HepG2 (cell line): ENCODE data around the gene DGAT2. TPM values are rescaled to one million over a fixed set of nuclear protein-coding genes. Genes with fewer than 3 reads are reported as not detected.

ENCODE experiments used
- CBFB ChIP-seq: sonication (generic); formaldehyde crosslinking; IDR thresholded peaks from 2 replicates; pipeline ENCODE4 v1.4.0; 2020; ENCODE audit warnings: missing genetic modification reagents
- KDM4B ChIP-seq: sonication (generic); formaldehyde crosslinking; IDR thresholded peaks from 2 replicates; pipeline ENCODE4 v1.4.0; 2020; ENCODE audit warnings: missing genetic modification reagents
- KMT2B ChIP-seq: IDR thresholded peaks from 2 replicates; pipeline ENCODE4 v1.6.1; 2016; ENCODE audit warnings: missing genetic modification reagents, missing compliant biosample characterization
- RBAK ChIP-seq: sonication (generic); formaldehyde crosslinking; IDR thresholded peaks from 2 replicates; pipeline ENCODE4 v1.5.1; 2020; ENCODE audit warnings: mild to moderate bottlenecking, missing genetic modification reagents
- ZFP1 ChIP-seq: IDR thresholded peaks from 2 replicates; pipeline ENCODE4 v1.6.1; 2016
- ZIK1 ChIP-seq: sonication (generic); formaldehyde crosslinking; IDR thresholded peaks from 2 replicates; pipeline ENCODE4 v1.5.0; 2020; ENCODE audit warnings: mild to moderate bottlenecking, low read depth, missing genetic modification reagents, borderline replicate concordance
- ZNF30 ChIP-seq: sonication (generic); formaldehyde crosslinking; IDR thresholded peaks from 2 replicates; pipeline ENCODE4 v1.5.0; 2020; ENCODE audit warnings: mild to moderate bottlenecking, missing genetic modification reagents
- ZNF775 ChIP-seq: sonication (generic); formaldehyde crosslinking; IDR thresholded peaks from 2 replicates; pipeline ENCODE4 v1.4.0; 2020; ENCODE audit warnings: missing genetic modification reagents, mild to moderate bottlenecking, moderate library complexity, borderline replicate concordance
- polyA plus RNA-seq, 8 experiments: library from polyadenylated mRNA; depleted of rRNA in 3 of 8; stranded (reverse) in 7 of 8; unstranded in 1 of 8; fragments of >200 nt; fragmentation: Illumina TruSeq in 4 of 8; extraction: Trizol in 4 of 8; gene quantifications; 2 replicates each; pipeline versions ENCODE4 v1.2.1 to v1.2.3, GENCODE V29; 2011 to 2016; ENCODE audit warnings: low read depth in 4 of 8, missing spikeins in 1 of 8, mixed read lengths in 1 of 8; ENCODE audit not compliant: insufficient read depth in 1 of 8
- total RNA-seq, 5 experiments: library from RNA; depleted of rRNA; stranded (reverse); fragments of >200 nt; fragmentation: Illumina TruSeq; extraction: Trizol; gene quantifications; 2 replicates each; pipeline ENCODE4 v1.2.3, GENCODE V29; 2016; ENCODE audit warnings: low read depth in 1 of 5
- TF ChIP-seq, protein P1 (sequence below): sonication (generic); formaldehyde crosslinking; conservative IDR thresholded peaks from 2 replicates; pipeline ENCODE4 v1.4.0; 2020; ENCODE audit warnings: mild to moderate bottlenecking, missing genetic modification reagents, moderate library complexity
- TF ChIP-seq, protein P2 (sequence below): sonication (generic); formaldehyde crosslinking; IDR thresholded peaks from 2 replicates; pipeline ENCODE4 v1.4.0; 2020; ENCODE audit warnings: missing genetic modification reagents, borderline replicate concordance
- TF ChIP-seq, protein P3 (sequence below): sonication (generic); formaldehyde crosslinking; IDR thresholded peaks from 2 replicates; pipeline ENCODE4 v1.4.0; 2020; ENCODE audit warnings: missing genetic modification reagents, borderline replicate concordance
- TF ChIP-seq, protein P4 (sequence below): sonication (generic); formaldehyde crosslinking; IDR thresholded peaks from 2 replicates; pipeline ENCODE4 v1.8.1; 2022; ENCODE audit warnings: mild to moderate bottlenecking, missing genetic modification reagents
- TF ChIP-seq, protein P5 (sequence below): sonication (generic); formaldehyde crosslinking; IDR thresholded peaks from 2 replicates; pipeline ENCODE4 v1.8.0; 2022; ENCODE audit warnings: mild to moderate bottlenecking, missing genetic modification reagents, moderate library complexity
- TF ChIP-seq, protein P6 (sequence below): sonication (generic); formaldehyde crosslinking; IDR thresholded peaks from 2 replicates; pipeline ENCODE4 v1.5.1; 2020; ENCODE audit warnings: mild to moderate bottlenecking, missing genetic modification reagents, borderline replicate concordance

DGAT2 gene
- total and polyA plus RNA-seq, 2 of the 13 experiments (the other 11 are each of a cell fraction or from before 2014, with no cell fraction given), result 39.0 to 65.6 TPM

DNA sequence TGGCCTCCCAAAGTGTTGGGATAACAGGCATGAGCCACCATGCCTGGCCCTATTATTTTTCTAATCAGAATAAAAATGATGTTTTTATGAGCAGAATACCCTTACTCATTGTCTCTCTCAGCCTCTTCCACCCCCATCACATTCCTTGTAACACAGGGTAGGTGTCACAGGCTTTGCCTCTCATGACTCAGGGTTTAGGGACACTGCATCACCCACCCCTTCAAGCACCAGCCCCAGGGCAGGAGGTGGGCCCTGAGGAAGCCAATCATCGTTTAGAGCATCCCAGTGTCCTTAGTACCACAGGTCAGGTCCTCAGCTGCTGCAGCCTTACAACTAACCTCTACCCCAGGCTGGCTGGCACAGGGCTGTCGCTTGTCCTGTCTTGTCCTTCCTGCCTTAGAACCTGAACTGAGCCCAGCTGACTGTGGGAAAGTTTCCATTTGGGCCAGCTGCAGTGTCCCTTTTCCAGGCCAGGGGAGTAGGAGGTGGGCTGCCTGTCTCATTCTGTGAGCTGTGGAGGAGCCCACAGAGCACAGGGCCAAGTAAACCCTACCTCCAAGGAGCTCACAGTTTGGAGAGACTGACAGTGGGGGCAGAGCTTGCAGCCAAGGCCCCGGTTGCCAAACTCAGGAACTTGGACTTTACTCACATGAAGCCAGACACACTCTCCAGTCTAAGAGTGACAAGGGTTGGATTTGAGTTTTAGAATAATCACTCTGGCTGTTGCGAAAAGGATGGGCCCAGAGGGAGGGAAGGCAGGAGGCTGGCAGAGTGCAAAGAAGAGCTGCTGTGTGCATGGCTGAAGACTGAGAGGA, 26.9 kb downstream of the DGAT2 start (continued):
- TF ChIP-seq, protein P1, sequence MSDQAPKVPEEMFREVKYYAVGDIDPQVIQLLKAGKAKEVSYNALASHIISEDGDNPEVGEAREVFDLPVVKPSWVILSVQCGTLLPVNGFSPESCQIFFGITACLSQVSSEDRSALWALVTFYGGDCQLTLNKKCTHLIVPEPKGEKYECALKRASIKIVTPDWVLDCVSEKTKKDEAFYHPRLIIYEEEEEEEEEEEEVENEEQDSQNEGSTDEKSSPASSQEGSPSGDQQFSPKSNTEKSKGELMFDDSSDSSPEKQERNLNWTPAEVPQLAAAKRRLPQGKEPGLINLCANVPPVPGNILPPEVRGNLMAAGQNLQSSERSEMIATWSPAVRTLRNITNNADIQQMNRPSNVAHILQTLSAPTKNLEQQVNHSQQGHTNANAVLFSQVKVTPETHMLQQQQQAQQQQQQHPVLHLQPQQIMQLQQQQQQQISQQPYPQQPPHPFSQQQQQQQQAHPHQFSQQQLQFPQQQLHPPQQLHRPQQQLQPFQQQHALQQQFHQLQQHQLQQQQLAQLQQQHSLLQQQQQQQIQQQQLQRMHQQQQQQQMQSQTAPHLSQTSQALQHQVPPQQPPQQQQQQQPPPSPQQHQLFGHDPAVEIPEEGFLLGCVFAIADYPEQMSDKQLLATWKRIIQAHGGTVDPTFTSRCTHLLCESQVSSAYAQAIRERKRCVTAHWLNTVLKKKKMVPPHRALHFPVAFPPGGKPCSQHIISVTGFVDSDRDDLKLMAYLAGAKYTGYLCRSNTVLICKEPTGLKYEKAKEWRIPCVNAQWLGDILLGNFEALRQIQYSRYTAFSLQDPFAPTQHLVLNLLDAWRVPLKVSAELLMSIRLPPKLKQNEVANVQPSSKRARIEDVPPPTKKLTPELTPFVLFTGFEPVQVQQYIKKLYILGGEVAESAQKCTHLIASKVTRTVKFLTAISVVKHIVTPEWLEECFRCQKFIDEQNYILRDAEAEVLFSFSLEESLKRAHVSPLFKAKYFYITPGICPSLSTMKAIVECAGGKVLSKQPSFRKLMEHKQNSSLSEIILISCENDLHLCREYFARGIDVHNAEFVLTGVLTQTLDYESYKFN (CRISPR knock-in tag), result peak; percentile 73
- no peak for TF ChIP-seq RBAK (CRISPR knock-in tag)
- TF ChIP-seq, protein P2, sequence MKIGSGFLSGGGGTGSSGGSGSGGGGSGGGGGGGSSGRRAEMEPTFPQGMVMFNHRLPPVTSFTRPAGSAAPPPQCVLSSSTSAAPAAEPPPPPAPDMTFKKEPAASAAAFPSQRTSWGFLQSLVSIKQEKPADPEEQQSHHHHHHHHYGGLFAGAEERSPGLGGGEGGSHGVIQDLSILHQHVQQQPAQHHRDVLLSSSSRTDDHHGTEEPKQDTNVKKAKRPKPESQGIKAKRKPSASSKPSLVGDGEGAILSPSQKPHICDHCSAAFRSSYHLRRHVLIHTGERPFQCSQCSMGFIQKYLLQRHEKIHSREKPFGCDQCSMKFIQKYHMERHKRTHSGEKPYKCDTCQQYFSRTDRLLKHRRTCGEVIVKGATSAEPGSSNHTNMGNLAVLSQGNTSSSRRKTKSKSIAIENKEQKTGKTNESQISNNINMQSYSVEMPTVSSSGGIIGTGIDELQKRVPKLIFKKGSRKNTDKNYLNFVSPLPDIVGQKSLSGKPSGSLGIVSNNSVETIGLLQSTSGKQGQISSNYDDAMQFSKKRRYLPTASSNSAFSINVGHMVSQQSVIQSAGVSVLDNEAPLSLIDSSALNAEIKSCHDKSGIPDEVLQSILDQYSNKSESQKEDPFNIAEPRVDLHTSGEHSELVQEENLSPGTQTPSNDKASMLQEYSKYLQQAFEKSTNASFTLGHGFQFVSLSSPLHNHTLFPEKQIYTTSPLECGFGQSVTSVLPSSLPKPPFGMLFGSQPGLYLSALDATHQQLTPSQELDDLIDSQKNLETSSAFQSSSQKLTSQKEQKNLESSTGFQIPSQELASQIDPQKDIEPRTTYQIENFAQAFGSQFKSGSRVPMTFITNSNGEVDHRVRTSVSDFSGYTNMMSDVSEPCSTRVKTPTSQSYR (CRISPR knock-in tag), result no peak
- 0 out of 2 replicates have a peak, but pooled peaks have one; percentile 4 for TF ChIP-seq KDM4B (CRISPR knock-in tag)
- TF ChIP-seq CBFB (CRISPR knock-in tag), result no peak; the same call in 1 of the 2 replicates
- TF ChIP-seq, protein P3, sequence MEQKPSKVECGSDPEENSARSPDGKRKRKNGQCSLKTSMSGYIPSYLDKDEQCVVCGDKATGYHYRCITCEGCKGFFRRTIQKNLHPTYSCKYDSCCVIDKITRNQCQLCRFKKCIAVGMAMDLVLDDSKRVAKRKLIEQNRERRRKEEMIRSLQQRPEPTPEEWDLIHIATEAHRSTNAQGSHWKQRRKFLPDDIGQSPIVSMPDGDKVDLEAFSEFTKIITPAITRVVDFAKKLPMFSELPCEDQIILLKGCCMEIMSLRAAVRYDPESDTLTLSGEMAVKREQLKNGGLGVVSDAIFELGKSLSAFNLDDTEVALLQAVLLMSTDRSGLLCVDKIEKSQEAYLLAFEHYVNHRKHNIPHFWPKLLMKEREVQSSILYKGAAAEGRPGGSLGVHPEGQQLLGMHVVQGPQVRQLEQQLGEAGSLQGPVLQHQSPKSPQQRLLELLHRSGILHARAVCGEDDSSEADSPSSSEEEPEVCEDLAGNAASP, result no peak; the same call in 1 of the 2 replicates
- no peak for TF ChIP-seq ZNF30
- no peak for TF ChIP-seq ZFP1 (CRISPR knock-in tag)
- TF ChIP-seq, protein P4, sequence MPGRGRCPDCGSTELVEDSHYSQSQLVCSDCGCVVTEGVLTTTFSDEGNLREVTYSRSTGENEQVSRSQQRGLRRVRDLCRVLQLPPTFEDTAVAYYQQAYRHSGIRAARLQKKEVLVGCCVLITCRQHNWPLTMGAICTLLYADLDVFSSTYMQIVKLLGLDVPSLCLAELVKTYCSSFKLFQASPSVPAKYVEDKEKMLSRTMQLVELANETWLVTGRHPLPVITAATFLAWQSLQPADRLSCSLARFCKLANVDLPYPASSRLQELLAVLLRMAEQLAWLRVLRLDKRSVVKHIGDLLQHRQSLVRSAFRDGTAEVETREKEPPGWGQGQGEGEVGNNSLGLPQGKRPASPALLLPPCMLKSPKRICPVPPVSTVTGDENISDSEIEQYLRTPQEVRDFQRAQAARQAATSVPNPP (CRISPR knock-in tag), result no peak
- TF ChIP-seq, protein P5, sequence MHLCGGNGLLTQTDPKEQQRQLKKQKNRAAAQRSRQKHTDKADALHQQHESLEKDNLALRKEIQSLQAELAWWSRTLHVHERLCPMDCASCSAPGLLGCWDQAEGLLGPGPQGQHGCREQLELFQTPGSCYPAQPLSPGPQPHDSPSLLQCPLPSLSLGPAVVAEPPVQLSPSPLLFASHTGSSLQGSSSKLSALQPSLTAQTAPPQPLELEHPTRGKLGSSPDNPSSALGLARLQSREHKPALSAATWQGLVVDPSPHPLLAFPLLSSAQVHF (CRISPR knock-in tag), result no peak
- TF ChIP-seq ZIK1 (CRISPR knock-in tag), result no peak
- TF ChIP-seq ZNF775 (CRISPR knock-in tag), result no peak
- TF ChIP-seq, protein P6, sequence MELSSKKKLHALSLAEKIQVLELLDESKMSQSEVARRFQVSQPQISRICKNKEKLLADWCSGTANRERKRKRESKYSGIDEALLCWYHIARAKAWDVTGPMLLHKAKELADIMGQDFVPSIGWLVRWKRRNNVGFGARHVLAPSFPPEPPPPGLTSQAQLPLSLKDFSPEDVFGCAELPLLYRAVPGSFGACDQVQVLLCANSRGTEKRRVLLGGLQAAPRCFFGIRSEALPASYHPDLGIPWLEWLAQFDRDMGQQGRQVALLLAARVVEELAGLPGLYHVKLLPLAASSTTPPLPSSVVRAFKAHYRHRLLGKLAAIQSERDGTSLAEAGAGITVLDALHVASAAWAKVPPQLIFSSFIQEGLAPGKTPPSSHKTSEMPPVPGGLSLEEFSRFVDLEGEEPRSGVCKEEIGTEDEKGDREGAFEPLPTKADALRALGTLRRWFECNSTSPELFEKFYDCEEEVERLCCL, result no peak
- TF ChIP-seq KMT2B, result no peak
